ENCODE measurements around the gene PALM3.

Gene PALM3, protein sequence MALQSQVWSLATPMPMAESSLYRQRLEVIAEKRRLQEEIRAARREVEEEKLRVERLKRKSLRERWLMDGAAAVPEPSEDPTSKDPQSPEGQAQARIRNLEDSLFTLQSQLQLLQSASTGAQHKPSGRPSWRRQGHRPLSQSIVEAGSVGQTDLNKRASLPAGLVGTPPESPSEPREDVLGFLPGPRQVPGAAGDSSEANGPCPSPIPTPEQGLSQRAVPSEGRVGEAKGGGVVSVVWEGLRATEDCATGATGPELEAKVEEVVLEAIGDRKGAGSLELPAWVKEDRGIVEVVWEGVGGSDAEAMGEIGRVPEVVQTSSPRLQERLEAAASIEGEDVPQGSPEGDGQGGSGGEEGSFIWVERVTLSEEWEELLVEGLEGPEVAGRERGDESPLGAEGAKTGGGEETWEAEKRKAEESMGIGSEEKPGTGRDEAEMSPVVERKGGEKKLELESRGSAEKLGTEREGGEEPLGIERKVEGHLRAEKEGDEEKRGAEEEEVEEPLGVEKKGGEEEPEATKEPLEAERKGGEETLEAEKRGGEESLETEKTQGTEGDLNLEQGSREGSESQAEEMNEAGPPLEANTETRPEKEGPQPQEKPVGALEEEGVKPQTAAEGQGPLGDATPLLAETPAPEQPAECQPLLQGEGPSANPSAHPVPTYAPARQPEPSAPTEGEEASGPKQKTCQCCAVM

DNA sequence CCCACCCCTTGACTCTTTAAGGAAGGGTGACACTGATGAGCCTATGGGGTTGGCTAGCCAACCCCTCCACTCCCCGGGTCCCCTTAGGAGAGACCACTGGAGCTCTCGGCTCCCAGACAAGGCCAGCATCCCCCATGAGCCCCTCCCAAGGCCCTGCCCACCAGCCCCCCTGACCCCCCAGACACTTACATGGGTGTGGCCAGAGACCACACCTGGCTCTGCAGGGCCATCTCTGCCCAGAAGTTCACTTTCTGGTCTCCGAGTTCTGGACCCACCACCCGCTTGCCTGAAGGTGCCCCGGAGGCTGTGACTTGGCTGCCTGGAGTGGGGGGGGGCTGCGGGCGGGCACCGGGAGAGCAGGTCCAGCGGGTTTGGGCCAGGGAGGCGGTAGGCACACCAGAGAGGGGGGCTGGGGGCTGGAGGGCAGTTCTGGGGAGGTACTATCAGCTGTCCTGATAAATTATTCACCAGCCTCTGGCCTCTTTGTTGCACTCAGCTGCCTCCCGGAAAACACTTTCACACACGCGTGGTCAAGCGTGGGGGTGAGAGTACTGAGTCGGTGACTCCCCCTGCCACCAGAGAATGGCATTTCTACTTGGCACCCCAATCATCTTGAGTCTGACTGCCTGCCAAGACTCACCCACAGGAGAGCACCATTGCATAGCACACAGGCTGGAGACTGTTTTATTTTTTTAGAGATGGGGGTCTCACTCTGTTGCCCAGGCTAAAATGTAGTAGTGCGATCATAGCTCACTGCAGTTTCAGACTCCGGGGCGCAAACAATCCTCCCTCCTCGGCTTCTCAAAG, at the start of gene PALM3:
Gene PALM3, minus strand, starts transcription at position 326 of the 807 bp plus-strand sequence. Its CDS starts 96 bp downstream, at position 230.
- no peak for DNase-seq (ENCODE audit: low read depth)
- H3K4me3 ChIP-seq (ENCODE audit: low read depth, low read length) = no peak within 1 kb of the TSS
- TF ChIP-seq, protein P1, sequence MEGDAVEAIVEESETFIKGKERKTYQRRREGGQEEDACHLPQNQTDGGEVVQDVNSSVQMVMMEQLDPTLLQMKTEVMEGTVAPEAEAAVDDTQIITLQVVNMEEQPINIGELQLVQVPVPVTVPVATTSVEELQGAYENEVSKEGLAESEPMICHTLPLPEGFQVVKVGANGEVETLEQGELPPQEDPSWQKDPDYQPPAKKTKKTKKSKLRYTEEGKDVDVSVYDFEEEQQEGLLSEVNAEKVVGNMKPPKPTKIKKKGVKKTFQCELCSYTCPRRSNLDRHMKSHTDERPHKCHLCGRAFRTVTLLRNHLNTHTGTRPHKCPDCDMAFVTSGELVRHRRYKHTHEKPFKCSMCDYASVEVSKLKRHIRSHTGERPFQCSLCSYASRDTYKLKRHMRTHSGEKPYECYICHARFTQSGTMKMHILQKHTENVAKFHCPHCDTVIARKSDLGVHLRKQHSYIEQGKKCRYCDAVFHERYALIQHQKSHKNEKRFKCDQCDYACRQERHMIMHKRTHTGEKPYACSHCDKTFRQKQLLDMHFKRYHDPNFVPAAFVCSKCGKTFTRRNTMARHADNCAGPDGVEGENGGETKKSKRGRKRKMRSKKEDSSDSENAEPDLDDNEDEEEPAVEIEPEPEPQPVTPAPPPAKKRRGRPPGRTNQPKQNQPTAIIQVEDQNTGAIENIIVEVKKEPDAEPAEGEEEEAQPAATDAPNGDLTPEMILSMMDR (IDR thresholded peaks at IDR 0.05; ENCODE audit: low read depth, low read length, missing control alignments) = no peak

DNA sequence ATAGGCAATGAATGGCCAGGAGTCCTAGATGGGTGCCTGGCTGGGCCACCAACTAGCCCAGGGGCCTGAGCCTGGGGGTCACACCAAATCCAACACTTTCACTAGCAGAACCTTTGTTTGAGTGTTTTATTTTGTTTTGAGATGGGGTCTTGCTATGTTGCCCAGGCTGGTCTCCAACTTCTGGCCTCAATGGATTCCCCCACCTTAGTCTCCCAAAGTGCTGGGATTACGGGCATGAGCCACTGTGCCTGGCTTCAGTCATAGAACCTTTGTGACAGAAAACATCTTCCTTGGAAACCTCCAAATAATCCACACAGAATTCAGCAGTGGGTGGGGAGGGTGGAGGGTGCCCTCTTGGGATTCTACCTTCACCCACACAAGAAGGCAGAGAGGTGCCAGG, 49.6 kb upstream of the PALM3 start:
- no peak overlapping the region for H3K4me3 ChIP-seq (ENCODE audit: low read depth, low read length)
- no peak for DNase-seq (ENCODE audit: low read depth)
- TF ChIP-seq, protein P1 (IDR thresholded peaks at IDR 0.05; ENCODE audit: low read depth, low read length, missing control alignments) = no peak

DNA sequence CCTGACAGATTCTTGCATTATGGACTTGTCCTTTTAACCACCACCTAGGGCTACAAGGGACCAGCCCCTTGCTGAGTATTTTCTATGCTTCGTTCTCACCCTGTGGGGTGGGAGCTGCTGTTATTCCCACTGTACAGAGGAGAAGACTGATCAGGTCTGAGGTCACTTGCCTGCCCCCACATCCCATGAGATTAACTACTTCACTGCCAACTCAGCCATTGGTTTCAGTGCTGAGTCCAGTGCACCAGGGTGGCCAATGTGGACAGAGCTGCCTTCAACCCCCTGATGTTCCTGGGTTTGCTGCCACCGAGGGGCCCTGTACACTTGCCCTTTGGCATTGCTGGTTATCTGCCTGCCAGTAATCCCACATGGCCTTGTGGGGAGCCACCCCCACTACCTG, 48.8 kb upstream of the PALM3 start:
- no peak overlapping the region for H3K4me3 ChIP-seq (ENCODE audit: low read depth, low read length)
- TF ChIP-seq, protein P1 (IDR thresholded peaks at IDR 0.05; ENCODE audit: low read depth, low read length, missing control alignments) = no peak
- no peak for DNase-seq (ENCODE audit: low read depth)

DNA sequence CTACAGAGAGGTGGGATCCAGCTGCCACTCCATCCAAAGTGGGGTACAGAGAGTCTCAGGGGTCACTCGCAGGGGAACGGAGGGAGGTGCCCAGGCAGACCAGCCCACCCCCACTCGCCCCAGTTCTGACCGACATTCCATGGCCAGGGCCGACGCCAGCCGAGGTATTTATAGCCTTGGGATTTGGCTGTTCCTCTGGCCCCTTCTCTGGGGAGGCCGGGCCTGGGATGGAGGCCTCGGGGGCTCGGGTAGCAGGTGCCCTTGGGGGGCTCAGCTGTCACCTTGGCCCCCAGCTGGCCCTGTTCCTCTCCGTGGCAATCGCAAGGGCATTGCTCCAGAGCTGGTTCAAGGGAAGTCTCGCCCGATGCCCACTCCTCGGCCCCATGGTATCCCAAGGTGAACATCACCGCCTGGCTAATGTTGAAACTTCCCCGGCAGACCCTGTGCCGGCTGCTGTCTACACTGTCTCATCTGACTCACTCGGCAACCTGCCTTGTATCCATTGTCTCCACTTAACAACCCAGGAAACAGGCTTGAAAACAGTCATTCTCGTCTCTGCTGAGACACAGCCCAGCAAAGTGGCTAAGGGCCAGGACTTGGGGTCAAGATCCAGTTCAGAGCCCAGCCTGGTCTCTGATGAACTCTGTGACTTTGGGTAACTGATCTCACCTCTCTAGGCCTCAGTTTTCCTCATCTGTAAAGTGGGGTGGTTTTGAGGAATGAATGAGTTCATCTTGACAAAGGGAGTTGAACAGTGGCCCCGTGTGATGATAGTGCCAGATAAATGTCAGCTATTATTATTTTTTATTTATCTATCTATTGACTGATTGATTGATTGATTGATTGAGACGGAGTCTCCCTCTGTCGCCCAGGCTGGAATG, 45.9 kb upstream of the PALM3 start:
- TF ChIP-seq, protein P1 (IDR thresholded peaks at IDR 0.05; ENCODE audit: low read depth, low read length, missing control alignments) = no peak
- DNase-seq (ENCODE audit: low read depth) = no peak
- no peak overlapping the region for H3K4me3 ChIP-seq (ENCODE audit: low read depth, low read length)

DNA sequence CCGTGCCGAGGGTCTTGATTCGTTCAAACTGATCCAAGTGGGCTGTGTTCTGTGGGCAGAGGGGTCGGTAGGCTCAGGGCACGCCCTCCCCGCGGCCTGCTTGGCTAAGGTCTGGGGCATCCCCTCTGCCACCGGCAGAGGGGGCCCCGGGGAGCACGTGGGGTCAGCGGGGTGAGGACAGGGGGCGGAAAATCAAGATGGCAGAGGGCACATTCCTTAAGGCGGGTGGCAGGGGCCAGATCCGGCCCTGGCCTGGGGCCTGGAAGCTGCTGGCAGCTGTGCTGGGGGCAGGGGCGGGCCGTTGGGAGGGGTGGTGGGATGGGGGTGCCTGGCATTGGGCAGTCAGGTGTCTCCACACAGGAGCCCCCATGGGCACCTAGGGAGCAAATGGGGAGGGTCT, 45.0 kb upstream of the PALM3 start:
- no peak overlapping the region for H3K4me3 ChIP-seq (ENCODE audit: low read depth, low read length)
- TF ChIP-seq, protein P1 (IDR thresholded peaks at IDR 0.05; ENCODE audit: low read depth, low read length, missing control alignments) = no peak
- DNase-seq (ENCODE audit: low read depth) = no peak

DNA sequence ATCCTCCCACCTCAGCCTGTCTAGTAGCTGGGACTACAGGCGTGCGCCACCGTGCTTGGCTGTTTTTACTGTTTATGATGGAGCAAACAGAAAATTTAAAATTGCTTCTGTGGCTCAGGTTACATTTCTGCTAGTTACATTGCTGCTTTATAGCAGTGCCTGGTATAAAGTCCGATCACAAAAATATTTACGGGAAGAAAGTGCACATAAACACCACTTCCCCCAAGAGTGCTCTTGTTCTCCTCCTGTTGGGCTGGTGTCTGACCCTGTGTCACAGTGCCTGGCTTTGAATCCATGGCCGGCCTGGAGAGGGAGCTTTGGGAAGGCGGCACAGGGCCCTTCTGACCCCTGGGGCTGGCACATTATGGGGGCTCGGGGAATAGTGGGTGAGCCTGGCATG, 43.8 kb upstream of the PALM3 start:
- DNase-seq (ENCODE audit: low read depth) = no peak
- no peak overlapping the region for H3K4me3 ChIP-seq (ENCODE audit: low read depth, low read length)
- TF ChIP-seq, protein P1 (IDR thresholded peaks at IDR 0.05; ENCODE audit: low read depth, low read length, missing control alignments) = no peak

Data from GM12864 (cell line).